Mesodermal cell (in vitro differentiated cells): ENCODE results near the gene ACSL6.

Source experiments
- H3K27ac ChIP-seq: 2 replicates; pipeline ENCODE4 v1.7.0; 2013; ENCODE audit warnings: mild to moderate bottlenecking, low read depth, low read length, moderate library complexity; ENCODE audit not compliant: severe bottlenecking
- H3K36me3 ChIP-seq: 2 replicates; pipeline ENCODE4 v1.7.1; 2013; ENCODE audit warnings: mild to moderate bottlenecking, low read length, moderate library complexity; ENCODE audit not compliant: control insufficient read depth, insufficient read depth
- H3K4me1 ChIP-seq: one replicate; pipeline ENCODE4 v1.7.1; 2013; ENCODE audit warnings: mild to moderate bottlenecking, low read length; ENCODE audit not compliant: insufficient read depth, control insufficient read depth, poor library complexity, severe bottlenecking
- H3K4me3 ChIP-seq: 2 replicates; pipeline ENCODE4 v1.7.0; 2013; ENCODE audit warnings: low read length, control low read depth, mild to moderate bottlenecking; ENCODE audit not compliant: insufficient read depth, poor library complexity, severe bottlenecking; ENCODE audit errors: extremely low read depth
- H3K9me3 ChIP-seq: 2 replicates; pipeline ENCODE4 v1.7.1; 2013; ENCODE audit warnings: mild to moderate bottlenecking, low read length, moderate library complexity; ENCODE audit not compliant: control insufficient read depth
- WGBS, 2 experiments: methylation state at CpG; one replicate each; pipeline ENCODE4 v1.1.5; 2013; ENCODE audit warnings: missing lambda C conversion rate in 2 of 2; ENCODE audit not compliant: insufficient coverage in 2 of 2; 5-methylcytosine and 5-hydroxymethylcytosine counted together

ACSL6 gene

DNA sequence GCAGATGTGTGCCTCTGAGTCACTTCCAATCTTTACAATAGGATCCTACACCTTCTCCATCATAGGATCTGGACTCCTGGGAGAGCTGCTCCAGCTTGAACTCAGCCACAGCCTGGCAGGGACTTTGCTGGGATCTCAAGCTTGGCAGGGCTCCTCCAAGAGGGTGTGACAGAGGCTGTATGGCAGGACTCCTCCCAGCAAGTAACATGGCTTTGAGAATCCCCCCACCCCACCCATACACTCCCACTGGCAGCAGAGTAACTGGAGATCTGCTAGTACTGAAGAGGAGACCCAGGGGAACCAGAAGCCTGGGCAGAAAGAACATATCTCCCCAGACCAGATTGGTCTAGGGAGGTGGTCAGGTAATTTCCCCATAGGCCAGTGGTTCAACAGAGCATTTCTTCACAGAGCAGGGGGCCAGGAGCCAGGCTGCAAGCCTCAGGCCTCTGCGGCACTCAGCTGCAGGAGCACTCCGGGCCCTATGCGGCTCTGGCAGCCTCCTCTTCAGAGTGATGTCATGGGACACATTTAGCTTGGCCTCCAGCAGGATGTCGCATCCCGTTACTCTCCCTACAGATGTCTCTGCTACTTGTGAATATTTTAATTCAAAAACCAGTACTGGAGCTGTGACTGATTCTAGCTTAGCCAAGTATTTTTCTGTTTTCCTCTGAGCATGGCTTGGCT, 1.7 kb upstream of the ACSL6 start:
- Histone ChIP-seq H3K36me3 (no peaks in the 10 kb centered on the region), H3K4me3 (no peak overlapping the region), H3K27ac (no peak overlapping the region), H3K4me1 (no peaks in the 10 kb centered on the region), H3K9me3 (no peaks in the 10 kb centered on the region)
- WGBS, 2 experiments: 75 to 84% methylated on average over 5 of the region's 5 CpGs

DNA sequence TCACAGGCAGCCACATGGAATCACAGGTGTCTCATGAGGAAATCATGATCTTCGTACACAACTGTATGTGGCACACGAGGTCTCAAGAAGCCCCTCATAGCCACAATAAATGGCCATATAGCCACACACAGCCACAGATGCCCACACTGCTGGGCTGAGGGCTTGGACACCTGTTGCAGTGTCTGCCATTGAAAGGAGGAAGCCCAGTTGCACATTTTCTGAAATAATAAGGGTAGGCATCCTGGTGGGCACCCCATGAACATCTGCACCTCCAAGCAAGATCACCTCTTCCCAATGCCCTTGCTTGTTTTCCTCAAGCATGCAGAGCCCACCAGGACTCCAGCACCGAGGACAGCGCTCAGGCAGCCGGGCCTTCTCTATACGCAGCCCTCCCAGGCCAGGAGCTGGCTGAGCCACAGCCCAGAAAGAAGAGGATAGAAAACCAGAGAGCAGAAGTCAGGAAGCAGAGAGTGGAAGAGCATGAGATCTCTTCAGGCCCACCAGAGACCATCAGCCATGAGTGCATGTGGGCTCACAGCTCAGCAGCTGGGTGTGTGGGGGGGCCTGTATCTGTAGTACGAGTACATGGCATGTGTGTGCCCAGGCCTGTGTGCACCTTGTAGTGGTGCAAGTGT, 1.0 kb upstream of the ACSL6 start:
- H3K36me3 ChIP-seq: no peaks in the 10 kb centered on the region
- no peaks in the 10 kb centered on the region for H3K9me3 ChIP-seq
- H3K4me3 ChIP-seq: no peak overlapping the region
- WGBS, 2 experiments: 20 to 24% methylated on average over 2 to 6 of the region's 7 CpGs
- H3K4me1 ChIP-seq: no peaks in the 10 kb centered on the region
- no peak overlapping the region for H3K27ac ChIP-seq

GRCh38 chr5:132010989-132011621, 353 bp downstream of the ACSL6 start:
- 9 to 10% methylated on average over 25 to 43 of the region's 46 CpGs for WGBS, 2 experiments
- no peaks in the 10 kb centered on the region for H3K9me3 ChIP-seq
- H3K4me3 ChIP-seq: peak overlapping the region; percentile 31
- H3K27ac ChIP-seq: no peak overlapping the region
- no peaks in the 10 kb centered on the region for H3K4me1 ChIP-seq
- no peaks in the 10 kb centered on the region for H3K36me3 ChIP-seq

DNA sequence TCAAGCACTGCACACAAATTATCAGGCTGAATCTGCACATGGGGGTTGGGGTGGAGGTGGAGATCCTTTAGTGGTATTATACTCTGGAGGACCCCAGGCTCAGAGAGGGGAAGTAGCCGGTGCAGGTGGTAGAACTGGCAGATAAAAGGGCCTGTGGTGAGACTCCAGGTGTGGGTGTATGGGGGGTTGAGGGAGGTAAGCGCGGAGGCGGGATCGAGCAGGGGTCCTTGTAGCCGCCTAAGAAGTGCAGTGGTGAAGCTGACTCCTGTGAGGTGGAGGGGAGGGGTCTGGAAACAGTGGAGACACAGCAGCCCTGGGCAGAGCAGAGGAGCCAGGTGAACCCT, 841 bp downstream of the ACSL6 start:
- H3K9me3 ChIP-seq: no peaks in the 10 kb centered on the region

GRCh38 chr5:132009706-132010405, 1.6 kb downstream of the ACSL6 start:
- Histone ChIP-seq H3K4me1 (no peaks in the 10 kb centered on the region), H3K36me3 (no peaks in the 10 kb centered on the region), H3K9me3 (no peaks in the 10 kb centered on the region), H3K4me3 (no peak overlapping the region), H3K27ac (no peak overlapping the region)
- 80 to 86% methylated on average over 1 to 2 of the region's 3 CpGs for WGBS, 2 experiments

More for the DNA sequence above, 841 bp downstream of the ACSL6 start:
- 29 to 47% methylated on average over 2 to 6 of the region's 6 CpGs for WGBS, 2 experiments
- H3K27ac ChIP-seq: no peak overlapping the region
- H3K4me3 ChIP-seq: no peak overlapping the region
- no peaks in the 10 kb centered on the region for H3K4me1 ChIP-seq
- no peaks in the 10 kb centered on the region for H3K36me3 ChIP-seq

- H3K4me1 ChIP-seq: no peaks in the 10 kb centered on the region
- no peaks in the 10 kb centered on the region for H3K9me3 ChIP-seq
- H3K36me3 ChIP-seq: no peaks in the 10 kb centered on the region
- WGBS, 2 experiments: 77 to 79% methylated on average over 4 of the region's 5 CpGs
- no peak overlapping the region for H3K27ac ChIP-seq
- H3K4me3 ChIP-seq: no peak overlapping the region
Observed at GRCh38 chr5:132008961-132009680, 2.3 kb downstream of the ACSL6 start.

- no peaks in the 10 kb centered on the region for H3K9me3 ChIP-seq
- H3K4me3 ChIP-seq: no peak overlapping the region
- no peaks in the 10 kb centered on the region for H3K36me3 ChIP-seq
- peaks cover 7% of the 10 kb centered on the region for H3K4me1 ChIP-seq
- no peak overlapping the region for H3K27ac ChIP-seq
- 72 to 100% methylated on average over 2 of the region's 2 CpGs for WGBS, 2 experiments
Observed at GRCh38 chr5:132008163-132008473, 3.3 kb downstream of the ACSL6 start.

DNA sequence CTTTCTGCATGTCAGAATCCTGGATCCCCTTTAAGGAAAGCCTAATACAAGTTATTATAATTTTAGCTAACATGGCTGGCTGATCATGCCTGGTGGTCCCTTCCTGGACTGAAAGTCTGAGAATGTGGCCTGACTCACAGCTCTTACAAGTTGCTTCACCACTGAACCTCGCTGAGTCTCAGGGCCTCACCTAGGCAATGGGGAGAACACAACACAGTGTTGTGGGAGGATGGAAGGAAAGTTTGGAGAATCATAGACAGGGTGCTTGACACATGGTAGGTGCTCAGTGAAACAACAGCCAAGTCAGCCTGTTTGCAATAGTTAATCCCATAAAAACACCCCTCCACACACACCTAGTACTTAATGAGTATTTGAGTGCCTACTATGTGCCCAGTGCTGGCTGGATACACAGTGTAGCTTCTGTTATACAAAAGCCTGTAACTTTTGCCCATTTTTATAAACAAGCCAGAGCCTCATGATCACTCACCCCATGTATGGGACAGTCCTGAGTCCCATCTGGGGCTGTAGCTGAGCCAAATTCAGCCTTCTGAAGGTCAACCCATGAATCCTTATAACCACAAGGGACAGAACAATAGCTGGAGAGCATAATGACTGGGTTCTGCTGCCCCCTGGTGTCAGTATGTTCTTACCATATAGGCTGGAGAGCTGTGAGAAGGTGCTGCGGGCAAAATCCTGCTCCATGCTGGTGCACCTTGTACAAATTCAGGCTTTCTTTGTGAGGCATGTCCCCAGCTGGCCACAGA, 3.9 kb downstream of the ACSL6 start:
- no peaks in the 10 kb centered on the region for H3K9me3 ChIP-seq
- WGBS, 2 experiments: 40 to 43% methylated on average over 1 of the region's 2 CpGs
- peaks cover 8% of the 10 kb centered on the region for H3K4me1 ChIP-seq
- no peaks in the 10 kb centered on the region for H3K36me3 ChIP-seq
- no peak overlapping the region for H3K27ac ChIP-seq
- no peak overlapping the region for H3K4me3 ChIP-seq

GRCh38 chr5:132006331-132007120, 4.9 kb downstream of the ACSL6 start:
- H3K4me1 ChIP-seq: peaks cover 17% of the 10 kb centered on the region
- WGBS, 2 experiments: 74 to 88% methylated on average over 5 of the region's 6 CpGs
- no peak overlapping the region for H3K27ac ChIP-seq
- H3K9me3 ChIP-seq: no peaks in the 10 kb centered on the region
- no peaks in the 10 kb centered on the region for H3K36me3 ChIP-seq
- H3K4me3 ChIP-seq: no peak overlapping the region
